Activated CD4-positive, alpha-beta T cell treated with anti-CD3 and anti-CD28 coated beads for 48 hours (primary cell): Measurements from ENCODE around the gene PARN.
"Not testable (repeated sequence)": the region's sequence is repeated elsewhere in the genome, so short reads cannot be mapped to it uniquely, and the experiment has no call there.

Experiments used
- DNase-seq: peaks from one replicate; pipeline ENCODE4 v3.0.0-alpha.2; 2020

Gene PARN

DNA sequence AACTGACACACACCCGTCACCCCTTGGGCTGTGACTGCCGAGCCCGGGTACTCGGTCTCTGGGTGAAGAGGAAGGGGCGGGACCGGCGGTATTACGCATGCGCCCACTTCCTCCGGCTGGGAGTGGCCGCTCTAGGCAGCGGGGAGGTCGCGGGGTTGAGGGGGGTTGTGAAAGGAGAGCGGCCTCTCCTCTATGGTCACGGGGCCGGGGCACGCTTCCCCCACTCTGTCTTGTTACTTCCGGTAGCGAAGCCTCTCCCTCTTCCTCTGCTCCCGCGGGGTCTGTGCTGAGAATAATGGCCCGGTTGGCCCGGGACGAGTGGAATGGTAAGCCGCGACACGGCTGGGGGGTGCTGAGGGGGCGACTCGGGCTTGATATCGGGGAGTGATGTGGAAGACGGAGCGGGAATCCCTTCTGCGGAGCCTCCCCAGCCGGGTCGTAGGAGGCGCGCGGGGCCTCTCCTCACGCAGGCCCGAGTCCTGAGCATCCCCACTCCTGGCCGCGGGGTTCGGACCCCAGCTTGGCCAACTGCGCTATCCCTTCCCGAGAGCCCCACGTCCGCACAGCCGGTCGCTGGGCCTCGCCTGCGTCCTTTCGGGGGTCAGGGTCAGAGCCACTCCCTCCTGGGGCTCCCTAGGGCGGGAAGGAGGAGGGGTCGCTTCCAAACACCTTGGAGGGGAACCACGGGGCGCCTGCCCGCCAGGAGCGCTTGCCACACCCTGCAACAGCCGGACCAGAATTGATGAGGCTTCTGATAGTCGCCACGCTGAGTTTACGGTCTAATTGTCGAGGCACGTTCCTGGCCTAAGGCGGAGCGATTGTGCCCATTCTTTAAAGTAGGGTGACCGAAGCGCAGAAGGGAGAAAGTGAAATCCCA, 2.9 kb upstream of the PARN start, which contains the start of gene BFAR:
Gene BFAR, plus strand, starts transcription at position 259 of the 877 bp plus-strand sequence. CDS start 11,396 bp downstream, outside the sequence.
- peak; percentile 99 for DNase-seq

DNA sequence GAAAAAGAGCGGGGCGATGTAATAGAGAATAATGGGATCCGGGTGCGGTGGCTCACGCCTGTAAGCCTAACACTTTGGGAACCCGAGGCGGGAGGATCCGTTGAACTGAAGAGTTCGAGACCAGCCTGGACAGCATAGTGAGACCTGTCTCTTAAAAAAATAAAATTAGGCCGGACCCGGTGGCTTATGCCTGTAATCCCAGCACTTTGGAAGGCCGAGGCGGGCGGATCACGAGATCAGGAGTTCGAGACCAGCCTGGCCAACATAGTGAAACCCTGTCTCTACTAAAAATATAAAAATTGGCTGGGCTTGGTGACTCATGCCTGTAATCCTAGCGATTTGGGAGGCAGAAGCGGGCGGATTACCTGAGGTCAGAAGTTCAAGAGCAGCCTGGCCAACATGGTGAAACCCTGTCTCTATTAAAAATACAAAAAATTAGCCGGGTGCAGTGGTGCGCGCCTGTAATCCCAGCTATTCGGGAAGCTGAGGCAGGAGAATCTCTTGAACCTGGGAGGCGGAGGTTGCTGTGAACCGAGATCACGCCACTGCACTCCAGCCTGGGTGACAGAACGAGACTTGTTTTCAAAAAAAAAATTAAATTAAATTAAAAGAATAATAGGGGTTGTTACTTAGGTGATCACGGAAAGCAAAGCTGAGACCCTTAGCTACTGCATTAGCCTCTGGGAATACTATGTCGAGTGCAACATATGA, 715 bp upstream of the PARN start:
- not testable (repeated sequence) for DNase-seq

DNA sequence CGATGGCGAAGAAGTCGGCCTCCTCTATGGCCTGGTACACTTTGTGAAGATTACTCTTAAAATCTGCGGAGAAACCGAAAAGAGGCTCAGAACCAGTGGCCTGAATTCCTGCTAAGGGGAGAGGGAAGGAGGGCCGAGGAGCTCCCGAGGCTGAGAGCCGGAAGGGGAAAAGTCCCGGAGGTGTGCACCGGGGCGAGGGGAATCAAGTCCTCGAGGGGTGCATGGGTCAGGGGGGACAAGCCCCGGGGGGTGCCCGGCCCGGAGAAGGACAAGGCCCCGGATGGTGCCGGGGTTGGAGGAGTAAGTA, 495 bp downstream of the PARN start:
- no peak for DNase-seq

DNA sequence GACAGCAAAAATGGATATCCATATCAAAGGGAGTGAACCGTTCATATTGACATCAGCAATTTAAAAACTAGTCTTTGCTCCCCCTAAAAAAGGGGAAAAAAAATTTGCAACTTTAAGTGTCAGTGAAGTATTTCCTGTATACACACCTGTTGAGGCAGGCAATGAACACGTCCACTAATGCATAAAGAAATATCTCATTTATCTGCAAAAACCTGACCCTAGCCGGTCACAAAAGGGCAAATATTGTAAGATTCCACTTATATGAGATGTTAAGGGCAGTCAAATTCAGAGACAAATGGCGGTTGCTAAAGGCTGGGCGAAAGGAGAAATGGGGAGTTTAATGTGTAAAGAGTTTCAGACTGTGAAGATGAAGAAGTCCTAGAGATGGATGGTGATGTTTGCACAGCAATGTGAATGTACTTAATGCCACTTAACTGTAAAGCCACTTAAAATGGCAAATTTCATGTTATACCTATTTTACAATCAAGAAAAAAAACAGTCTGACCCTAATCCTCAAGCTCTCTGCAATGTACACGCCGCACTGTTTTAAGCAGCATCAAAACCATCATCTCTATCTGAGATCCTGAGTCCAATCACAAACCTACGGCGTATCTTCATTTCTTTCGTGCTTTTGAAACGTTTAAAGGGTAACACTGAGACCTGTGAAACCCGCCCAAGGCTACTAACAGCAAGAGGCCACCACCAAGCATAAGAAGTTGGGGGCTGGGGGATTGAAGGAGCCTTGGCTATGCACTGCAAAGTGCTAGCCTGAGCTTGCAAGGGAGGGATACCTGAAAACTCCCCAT, 1.1 kb downstream of the PARN start:
- peak; percentile 13 for DNase-seq

DNA sequence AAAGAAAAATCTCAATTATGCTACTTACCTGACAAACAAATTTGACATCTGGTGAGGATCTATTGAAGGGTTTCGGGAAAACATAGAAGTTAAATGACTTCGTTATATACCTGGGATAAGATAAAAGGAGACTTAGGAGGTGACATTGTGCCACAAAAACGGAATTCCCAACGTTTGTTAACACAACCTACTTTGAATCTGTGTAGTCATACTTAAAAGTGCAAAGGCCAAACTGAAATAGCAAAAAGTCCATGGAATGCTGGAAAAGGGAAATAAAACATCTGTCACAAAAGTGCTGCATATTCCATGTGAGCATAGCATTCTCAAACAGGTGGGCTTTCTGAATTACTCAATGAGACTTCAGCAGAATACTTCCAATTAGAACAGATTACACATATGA, 3.0 kb downstream of the PARN start:
- no peak for DNase-seq

DNA sequence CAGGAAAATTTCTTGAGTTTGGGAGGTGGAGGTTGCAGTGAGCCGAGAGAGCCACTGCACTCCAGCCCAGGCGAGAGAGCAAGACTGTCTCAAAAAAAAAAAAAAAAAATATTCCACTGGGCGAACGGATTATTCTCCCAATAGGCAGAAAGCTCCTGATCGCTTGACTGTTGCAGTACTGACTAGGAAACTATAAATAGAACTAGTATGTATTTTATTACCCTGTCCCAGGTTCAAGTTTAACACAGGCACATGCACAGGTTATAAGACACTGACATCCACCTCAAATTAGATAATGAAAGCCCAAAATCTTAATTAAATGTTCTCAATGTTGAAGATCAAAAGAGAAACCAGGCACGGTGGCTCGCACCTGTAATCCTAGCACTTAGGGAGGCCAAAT, 11.5 kb downstream of the PARN start:
- no peak for DNase-seq

DNA sequence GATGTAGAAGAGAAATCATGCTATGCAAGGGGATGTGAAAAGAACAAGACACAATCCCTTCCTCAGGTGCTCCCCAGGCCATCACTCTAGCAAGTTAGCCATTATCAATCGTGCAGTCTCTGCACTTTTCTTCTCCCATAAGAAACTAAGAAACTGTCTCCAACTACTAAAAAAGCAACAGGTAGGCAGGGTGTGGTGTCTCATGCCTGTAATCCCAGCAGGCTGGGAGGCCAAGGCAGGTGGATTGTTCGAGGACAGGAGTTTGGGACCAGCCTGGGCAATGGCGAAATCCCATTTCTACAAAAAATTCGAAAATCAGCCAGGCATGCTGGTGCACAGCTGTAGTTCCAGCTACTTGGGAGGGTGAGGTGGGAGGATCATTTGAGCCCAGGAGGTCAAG, 13.8 kb downstream of the PARN start:
- DNase-seq: no peak

DNA sequence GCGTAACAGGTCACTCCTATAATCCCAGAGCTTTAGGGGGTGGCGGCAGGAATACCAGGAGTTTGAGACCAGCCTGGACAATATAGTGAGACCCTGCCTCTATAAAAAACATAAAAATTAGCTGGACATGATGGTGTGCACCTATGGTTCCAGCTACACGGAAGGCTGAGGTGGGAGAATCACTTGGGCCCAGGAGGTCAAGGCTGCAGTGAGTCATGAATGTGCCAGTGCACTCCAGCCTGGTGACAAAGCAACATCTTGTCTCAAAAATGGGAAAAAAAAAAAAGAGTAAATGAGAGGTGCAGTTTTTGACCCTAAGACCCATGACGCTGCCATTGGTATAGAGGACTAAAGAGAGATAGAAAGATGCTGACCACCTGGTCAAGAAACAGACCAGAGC, 16.1 kb downstream of the PARN start:
- no peak for DNase-seq

DNA sequence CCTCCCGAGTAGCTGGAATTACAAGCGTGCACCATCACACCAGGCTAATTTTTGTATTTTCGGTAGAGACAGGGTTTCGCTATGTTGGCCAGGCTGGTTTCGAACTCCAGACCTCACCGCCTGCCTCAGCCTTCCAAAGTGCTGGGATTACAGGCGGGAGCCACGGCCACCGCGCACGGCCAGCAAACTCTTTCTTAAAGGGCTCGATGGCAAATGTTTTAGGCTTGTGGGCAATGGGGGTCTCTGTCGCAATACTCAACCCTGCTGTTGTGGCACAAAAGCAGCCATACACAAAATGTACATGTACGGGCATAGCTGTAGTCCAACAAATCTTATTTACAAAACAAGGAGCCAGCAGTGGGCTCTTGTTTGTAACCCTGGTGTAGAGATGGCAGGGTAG, 18.4 kb downstream of the PARN start:
- DNase-seq: no peak

DNA sequence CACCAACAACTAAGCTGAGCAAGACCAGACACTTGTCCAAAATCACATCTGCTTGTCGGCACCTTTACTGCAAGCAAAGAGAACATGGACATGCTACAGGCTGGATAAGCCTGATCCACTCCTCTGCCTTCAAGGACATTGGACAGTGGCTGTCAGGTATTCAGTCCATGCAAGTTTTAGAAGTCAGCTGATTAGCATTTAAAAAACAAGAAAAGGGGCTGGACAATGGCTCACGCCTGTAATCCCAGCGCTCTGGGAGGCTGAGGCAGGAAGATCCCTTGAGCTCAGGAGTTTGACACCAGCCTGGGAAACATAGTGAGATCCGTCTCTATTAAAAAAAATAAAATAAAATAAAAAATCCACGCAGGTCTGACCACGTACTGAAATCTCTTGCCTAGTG, 20.3 kb downstream of the PARN start:
- DNase-seq: no peak

DNA sequence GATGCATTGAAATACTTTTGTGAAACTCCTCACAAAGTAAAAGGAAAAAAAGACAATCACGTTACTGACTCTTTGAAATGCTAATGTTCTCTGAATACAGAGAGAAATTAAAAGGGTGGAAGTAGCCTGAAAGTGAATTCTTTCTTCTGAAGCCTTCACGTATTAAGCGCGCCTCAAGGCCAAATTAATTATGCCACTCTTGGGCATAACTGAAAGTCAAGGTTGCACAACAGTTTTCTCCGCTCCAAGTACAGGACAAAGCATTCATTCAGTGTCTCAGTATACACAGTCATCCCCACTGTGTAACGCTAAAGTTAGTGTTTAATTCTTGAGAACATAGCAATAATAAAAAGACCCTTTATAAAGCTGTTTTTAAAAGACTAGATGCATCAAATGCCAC, 21.5 kb downstream of the PARN start:
- no peak for DNase-seq

DNA sequence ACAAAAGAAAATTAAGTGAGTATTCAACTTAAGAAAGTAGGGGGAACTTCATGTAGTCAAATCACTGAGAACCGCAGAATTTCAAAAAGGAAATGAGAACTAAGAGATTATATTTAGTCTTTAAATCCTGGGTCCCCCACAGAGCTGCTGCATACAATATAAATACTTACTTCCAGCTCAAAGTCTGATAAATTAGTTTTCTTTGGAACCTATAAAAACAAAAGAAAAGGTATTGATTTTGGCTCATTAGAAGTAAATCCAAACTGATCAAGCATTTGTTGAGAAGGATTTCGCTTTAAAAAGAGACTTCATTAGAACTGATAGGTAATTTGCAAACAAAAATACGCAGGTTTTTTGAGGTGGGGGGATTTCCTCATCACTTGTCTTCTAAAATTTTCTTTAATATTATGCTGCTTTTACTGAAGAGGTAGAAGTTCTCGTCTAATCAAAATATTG, 21.9 kb downstream of the PARN start:
- DNase-seq: no peak

DNA sequence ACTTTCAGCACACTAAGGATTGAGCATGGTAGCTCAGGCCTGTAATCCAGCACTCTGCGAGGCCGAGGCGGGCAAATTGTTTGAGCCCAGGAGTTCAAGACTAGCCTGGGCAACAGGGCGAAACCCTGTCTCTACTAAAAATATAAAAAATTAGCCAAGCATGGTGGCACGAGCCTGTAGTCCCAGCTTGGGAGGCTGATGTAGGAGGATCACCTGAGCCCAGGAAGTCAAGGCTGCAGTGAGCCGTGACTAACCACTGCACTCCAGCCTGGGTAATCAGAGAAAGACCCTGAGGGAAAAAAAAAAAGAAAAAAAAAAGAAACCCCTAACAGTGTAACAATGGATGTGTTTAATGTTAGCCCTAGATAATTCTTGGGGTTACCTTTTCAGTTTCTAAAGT, 24.0 kb downstream of the PARN start:
- DNase-seq: no peak

DNA sequence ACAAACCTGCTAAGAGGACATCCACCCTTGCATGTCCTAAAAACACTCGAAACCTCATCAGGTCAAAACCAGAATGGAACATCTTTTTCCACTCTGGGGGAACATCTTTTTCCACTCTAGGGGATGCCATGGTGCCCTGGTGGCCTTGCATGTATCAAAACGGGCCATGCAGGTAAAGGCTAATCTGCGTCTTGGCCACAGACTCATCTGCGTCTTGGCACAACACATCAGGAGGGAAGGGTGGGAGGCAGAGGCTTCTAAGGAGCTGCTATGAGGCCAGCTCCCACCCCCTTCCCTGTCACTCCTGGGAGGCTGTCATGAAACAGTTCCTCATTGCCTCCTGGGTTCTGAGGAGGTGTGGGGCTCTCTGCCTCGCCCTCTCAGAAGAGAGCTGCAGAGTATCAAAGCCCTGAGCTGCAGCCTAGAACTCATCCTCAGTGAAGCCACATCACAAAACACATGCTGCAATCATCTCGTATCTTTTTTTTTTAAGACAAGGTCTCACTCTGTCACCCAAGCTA, 27.6 kb downstream of the PARN start:
- no peak for DNase-seq

DNA sequence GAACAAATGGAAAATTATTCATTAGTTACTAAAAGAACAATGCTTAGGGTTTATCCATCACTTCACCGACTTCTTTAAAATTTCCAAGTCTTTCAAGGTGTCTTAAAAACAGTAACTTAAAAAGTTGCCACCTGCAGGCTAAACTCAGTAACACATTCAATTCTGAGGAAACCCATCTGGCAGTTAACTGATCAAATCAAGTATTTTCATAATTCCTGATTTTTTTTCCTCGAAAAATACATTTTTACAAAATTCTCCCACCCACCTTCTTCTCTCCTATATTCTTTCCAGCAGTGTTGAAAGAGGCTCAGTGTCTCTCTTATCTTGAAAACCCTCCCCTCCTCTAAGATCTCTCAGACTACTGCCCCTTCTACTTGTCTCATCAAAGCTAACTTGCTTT, 29.9 kb downstream of the PARN start:
- no peak for DNase-seq

DNA sequence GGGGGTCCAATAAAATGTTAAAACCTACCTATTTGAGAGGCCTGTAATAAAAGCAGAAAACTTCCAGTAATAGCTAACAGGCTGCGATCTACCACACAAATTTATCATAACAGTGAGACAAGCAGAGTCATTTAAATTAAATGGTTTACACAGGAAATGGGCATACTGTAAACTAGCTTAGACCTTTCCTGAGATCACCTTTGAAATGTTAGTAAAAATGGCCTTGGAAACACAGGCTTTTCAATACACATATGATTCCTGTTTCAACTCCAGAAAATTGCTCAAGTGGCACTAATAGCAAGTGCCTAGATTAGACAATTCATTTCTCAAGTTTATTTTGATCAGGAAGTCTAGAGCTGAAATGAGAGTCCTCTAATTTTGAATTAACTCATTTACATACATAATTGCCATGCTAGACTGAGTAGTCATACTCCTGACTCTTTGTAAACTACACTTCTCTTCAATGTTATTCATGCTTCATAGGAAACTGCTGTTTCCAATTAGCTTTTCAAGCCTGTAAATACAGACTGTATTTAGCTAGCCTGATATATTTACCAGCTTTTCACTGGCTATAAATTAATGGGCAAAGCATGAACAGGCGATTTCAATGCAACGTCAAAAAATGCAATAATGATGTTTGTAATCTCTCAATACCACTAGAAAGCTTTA, 43.3 kb downstream of the PARN start:
- DNase-seq: no peak

DNA sequence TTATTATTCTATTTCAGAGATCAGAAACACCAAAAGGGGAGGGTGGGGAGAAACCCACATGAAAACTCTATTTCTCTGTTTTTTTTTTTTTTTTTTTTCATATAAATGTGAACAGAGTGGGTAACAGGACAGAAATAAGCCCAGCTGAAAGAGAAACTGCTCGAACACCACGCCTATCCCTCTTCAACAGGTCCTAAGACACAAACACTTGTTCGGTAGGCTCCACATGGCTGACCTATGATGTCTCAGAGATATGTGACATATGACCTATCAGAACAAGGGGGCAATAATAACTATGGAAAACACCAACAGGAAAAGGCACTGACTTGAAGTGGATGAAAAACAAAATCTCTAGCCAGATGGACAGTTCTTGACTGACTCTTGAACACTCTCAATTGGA, 44.8 kb downstream of the PARN start:
- DNase-seq: no peak

DNA sequence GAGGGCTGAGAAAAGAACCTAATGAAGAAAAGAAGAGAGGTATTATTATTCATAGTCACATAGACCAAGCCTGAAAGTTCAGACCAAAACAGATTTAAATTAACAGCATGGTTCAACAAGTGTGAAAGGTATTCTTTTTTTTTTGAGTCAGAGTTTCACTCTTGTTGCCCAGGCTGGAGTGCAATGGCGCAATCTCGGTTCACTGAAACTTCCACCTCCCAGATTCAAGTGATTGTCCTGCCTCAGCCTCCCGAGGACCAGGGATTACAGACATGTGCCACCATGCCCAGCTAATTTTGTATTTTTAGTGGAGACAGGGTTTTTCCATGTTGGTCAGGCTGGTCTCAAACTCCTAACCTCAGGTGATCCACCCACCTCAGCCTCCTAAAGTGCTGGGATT, 49.1 kb downstream of the PARN start:
- not testable (repeated sequence) for DNase-seq

DNA sequence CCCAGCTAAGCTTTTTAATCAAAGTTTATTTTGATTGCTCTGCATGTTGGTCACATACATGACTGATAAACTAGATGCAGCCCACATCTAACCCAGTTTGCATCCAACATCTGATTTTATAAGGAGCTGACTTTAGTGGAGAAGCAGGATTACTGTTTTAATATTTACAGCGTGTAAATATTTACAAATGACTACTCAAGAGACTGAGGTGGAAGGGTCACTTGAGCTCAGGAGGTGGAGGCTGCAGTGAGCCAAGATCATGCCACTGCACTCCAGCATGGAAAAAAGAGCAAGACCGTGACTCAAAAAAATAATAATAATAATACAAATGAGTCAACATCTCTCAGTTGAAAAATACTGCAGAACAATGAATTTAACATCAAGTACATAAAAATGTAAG, 50.8 kb downstream of the PARN start:
- DNase-seq: no peak

DNA sequence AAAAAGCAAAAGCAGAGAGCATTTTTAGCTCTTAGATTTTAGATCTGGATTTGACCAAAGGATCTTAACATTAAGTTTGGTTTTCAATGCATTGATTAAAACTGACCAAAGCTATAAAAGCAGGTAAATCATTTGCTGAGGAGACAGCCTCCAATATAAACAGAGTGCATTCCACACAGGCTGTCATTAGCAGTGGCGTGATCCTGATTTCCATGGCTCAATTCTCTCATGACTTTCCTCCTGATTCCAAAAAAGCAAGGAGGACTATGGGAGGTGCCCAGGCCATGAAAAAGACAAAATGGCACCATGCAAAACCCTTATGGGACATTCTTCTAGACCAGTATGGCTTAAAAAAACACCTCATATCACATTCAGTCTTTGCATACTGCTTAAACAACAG, 53.5 kb downstream of the PARN start:
- no peak for DNase-seq

DNA sequence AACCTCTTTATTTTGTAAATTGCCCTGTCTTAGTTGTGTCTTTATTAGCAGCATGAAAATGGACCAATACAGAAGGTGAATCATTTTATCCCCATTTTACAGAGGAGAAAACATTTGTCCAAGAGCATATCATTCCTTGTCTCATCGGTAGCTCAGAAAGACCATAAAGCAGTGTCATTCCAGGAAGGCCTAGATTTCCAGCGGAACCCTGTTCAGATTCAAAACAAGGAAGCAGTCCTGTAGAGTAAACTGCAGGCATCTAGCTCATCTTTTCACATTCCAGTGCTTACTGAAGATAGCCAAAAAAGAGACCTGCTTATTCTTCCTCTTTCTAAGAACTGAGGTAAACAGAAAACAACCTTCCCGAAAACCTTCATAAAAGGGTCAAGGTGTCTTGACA, 54.0 kb downstream of the PARN start:
- no peak for DNase-seq

DNA sequence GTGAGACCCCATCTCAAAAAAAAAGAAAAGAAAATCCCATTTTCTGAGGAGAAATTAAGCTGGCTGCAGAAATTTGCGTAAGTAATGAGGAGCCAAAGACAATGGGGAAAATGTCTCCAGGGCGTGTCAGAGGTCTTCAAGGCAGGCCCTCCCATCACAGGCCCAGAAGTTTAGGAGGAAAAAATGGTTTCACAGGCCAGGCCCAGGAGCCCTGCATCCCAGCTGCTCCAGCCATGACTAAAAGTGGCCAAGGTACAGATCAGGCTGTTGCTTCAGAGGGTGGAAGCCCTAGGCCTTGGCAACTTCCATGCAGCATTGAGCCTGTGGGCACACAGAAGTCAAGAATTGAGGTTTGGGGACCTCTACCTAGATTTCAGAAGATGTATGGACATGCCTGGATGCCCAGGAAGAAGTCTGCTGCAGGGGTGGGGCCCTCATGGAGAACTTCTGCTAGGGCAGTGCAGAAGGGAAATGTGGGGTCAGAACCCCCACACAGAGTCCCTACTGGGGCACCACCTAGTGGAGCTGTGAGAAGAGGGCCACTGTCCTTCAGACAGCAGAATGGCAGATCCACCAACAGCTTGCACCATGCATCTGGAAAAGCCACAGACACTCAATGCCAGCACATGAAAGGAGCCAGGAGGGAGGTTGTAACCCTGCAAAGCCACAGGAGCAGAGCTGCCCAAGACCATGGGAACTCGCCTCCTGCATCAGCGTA, 55.2 kb downstream of the PARN start:
- not testable (repeated sequence) for DNase-seq
